GM21786 (cell line): ENCODE measurements around the gene C2CD3.
"Not testable (repeated sequence)": the region's sequence is repeated elsewhere in the genome, so short reads cannot be mapped to it uniquely, and the experiment has no call there.

Source experiments
- ATAC-seq: cut with Tn5 transposase; IDR thresholded peaks from one replicate; pipeline ENCODE4 v1.9.1; 2021; ENCODE audit not compliant: unreplicated experiment

C2CD3 gene

DNA sequence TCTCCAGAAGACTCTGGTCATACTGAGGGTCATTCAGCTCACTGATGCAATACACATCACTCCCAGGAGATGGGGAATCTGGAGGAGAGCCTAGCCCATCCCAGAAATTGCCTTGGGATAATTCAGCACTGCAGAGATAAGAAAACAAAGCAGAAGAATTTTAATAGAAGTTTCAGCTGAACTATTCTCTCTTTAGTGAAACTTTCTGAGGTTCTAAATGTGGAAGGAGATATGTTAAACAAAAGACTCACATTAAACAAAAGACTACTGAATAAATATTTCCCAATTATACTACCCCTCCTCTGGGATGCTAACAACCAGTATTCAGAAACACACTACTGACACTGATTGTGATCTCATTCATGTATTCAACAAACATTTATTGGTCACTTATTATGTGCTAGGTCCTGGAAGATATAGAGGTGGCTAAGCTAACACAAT lies 47.8 kb downstream of the C2CD3 start:
- no peak for ATAC-seq

DNA sequence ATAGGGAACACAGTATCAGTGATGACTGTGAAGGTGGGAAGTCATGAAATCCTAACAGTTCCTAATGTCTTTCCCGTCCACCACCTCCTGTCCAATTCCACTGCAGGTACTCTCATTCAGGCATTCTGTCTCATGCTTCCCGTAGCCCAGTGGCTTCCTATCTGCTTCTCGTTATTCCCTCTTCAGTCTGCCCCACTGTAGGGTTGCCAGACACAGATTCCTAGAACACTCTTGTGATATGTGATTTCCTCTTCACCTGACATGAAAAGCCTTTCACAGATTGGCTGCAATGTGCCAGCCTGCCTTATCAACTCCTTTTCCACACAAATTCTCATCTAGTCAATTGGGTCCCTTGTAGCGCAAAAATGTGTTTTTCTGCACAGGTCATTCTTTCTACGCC lies 49.0 kb downstream of the C2CD3 start:
- no peak for ATAC-seq

DNA sequence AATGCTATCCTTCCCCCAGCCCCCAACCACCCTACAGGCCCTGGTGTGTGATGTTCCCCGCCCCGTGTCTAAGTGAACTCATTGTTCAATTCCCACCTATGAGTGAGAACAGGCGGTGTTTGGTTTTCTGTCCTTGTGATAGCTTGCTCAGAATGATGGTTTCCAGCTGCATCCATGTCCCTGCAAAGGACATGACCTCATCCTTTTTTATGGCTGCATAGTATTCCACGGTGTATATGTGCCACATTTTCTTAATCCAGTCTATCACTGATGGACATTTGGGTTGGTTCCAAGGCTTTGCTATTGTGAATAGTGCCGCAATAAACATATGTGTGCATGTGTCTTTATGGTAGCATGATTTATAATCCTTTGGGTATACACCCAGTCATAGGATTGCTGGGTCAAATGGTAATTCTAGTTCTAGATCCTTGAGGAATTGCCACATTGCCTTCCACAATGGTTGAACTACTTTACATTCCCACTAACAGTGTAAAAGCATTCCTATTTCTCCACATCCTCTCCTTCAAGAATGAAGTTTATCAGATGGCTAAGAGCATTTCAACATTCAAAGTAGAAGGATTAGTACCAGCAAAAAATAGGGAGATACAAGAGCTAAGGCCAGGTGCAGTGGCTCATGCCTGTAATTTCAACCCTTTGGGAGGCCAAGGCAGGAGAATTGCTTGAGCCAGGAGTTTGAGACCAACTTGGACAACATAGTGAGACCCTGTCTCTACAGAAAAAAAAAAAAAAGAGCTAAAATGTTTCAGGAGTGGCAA lies 50.4 kb downstream of the C2CD3 start:
- not testable (repeated sequence) for ATAC-seq

DNA sequence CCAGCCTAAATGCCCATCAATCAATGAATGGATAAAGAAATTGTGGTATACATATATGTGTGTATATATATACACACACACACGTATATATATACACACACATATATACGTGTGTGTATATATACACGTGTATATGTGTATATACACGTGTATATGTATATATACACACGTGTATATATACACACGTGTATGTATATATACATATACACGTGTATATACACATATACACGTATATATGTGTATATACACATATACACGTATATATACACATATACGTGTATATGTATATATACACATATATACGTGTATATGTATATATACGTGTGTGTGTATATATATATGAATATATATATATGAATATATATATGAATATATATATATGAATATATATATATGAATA lies 54.1 kb downstream of the C2CD3 start:
- no peak for ATAC-seq

DNA sequence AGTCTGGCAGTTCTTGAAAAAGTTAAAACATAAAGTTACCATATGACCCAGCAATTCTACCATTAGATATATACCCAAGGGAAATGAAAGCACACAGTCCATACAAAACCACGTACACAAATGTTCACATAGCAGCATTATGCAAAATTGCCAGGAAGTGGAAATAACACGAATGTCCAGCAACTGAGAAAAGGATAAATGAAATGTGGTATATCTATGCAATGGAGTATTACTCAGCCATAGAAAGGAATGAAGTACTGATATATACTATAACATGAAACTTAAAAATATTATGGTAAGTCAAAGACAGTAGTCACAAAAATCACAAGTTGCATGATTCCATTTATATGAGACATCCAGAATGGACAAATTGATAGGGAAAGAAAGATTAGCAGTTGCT lies 57.9 kb downstream of the C2CD3 start:
- ATAC-seq: no peak

DNA sequence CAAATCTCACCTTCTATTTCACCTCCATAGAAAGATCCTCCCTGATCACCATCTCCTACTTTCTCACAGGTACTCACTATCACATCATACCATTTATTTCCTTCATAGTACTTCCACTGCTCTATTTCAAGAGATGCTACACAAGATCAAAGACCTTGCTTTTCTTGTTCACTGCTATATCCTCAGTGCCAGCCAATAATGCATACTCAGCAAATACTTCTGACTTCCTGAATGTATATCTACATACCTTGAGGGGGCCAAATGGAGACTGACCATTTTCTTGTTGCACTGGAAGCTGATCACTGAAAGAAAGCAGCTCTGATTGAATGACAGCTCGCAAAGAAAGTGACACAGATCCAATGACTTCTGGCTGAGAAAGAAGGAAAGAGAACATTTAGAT lies 64.7 kb downstream of the C2CD3 start:
- ATAC-seq: no peak

DNA sequence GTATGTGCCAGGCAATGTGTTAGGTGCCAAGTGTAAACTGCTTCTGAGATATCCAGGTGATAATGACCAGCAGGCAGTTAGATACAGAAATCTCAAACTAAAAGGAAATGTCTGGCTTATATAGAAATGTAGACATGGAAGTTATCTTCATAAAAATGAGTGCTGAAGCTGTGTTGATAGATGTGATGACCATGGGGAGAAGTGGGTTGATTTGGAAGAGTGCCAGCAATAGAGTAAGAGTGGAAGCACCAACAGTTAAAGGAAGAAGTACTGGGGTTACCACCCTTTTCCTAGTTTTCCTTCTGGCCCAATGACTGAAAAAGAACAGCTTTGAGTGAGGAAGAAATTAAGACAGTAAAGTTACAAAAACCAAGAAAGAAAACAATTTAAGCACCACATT lies 68.5 kb downstream of the C2CD3 start:
- no peak for ATAC-seq

DNA sequence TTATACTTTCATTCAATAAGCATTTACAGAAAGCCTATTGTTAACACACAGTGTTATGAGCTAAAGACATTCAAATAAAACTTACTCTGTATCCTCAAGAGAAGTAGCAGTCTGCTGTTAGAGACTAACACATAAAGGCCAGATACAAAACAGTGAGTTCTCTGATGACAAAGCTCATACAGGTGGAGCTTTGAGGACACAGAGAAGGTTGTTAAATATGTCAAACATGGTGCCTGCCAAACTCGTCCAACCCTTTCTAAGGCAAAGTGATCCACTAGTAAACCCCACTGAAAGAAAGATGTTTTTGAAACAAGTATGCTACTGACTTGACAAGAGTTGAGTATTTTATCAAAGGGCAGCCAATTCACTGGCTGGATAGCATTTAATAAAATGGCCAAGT lies 70.1 kb downstream of the C2CD3 start:
- no peak for ATAC-seq

DNA sequence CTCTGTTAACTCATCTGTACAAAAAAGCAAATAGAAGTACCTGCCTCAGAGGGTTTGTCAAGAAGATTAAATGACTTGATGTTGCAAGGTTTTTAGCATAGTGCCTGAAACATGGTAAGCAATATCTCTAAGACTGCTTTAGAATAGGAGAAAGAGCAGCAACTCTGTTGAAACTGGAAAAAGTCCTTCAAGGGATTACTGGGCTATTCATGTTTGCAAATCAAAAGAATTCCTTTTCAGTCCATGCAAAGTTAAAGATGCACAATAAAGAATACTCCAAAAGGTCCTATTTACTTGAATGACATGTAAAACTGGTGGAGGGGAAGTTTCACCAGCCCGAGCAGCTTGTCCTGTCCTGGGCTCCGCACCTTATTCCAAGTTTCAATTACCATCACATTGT lies 70.6 kb downstream of the C2CD3 start:
- ATAC-seq: no peak

DNA sequence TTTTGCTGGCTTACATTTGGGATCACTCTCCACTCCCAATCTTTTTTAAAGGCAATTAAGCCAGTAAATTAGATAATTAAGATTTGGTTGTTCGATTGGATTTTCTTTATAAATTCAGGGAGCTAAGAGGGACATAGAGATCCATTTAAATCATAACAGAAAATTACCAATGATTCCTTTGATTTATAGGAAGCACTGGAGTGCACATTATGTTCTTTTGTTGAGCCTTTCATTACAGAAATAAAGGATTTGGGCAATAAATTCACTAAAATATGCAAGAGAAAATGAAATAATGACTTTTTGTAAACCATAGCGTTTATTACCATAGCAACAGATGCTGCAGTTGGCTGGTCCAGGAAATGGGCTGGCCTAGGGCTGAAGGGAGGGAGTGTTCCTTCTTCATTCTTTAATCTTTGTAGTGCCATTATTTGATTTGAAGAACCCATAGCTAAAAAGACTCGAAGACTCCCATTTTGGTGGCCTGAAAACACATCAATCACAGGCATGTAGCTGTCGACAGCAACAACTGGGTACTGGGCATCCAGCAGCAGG lies 73.0 kb downstream of the C2CD3 start:
- ATAC-seq: no peak

DNA sequence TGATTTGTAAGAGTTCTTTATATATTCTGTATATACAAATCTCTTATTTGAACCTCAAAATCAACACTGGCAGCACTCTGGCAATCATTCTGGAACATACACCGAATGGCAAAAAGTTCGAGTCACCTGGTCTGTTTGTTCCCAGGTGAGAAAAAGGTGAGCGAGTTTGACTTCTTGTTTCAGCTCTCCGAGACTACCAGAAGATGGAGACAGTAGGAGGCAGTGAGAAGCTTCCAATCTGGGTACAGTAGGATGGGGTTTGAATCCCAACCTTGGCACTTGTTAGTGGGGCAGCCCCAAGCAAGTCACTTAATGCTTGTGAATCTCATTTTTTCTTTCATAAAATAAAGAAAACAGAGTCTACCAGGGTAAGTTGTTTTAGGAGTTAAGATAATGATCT lies 76.4 kb downstream of the C2CD3 start:
- no peak for ATAC-seq

DNA sequence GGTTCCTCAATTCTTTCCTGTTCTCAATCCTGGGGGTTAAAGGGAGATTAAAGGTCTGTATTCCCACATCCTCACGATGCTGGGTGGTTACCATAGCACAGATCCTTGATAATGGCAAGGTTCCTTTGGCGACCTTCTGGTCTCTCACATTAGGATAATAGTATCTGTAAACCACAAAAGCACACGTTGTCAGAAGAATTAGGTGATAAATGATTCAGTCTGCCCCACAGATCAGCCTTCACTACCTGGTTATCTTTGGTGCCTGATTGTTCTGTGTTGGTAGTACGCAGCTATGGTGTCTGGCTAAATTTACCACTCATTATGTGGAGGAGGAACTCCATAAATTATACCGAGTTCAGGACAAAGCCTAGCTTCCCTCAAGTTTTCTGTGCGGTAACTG lies 78.4 kb downstream of the C2CD3 start:
- ATAC-seq: no peak

DNA sequence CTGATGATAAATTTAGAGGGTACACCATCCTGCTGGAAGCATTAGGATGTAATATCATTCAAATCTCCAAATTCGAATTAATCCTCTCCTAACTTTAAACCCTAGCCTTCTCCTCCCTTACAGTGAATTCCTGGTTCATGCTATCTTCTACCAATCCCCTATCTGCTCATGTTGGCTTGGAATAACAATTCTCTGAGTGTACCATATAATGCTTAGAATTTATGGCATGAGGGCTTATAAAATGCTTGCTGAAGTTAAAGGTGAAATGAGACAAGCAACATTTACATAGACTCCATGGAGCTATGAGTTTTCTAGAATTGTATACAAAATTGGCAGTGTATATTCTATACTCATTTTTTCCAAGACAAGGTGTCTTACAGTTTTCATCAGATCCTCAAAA lies 79.3 kb downstream of the C2CD3 start:
- no peak for ATAC-seq

DNA sequence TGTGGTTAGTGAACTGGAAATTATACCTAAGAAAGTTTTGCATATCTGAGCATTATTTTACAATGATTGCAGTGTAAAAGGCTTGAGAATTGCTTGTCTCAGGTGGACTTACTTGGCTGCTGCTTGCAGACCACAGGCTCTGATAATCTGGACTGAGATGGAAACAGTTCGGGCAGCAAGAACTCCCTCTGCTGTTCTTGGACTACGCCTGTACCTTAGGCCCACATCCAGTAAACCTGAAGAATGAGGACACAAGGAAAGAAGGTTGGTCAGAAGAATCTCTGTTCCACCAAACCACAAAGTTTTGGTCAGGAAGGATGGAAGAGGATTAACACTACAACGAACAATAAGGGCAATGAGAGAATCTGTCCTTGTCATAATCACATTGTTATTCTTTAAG lies 80.1 kb downstream of the C2CD3 start:
- no peak for ATAC-seq

DNA sequence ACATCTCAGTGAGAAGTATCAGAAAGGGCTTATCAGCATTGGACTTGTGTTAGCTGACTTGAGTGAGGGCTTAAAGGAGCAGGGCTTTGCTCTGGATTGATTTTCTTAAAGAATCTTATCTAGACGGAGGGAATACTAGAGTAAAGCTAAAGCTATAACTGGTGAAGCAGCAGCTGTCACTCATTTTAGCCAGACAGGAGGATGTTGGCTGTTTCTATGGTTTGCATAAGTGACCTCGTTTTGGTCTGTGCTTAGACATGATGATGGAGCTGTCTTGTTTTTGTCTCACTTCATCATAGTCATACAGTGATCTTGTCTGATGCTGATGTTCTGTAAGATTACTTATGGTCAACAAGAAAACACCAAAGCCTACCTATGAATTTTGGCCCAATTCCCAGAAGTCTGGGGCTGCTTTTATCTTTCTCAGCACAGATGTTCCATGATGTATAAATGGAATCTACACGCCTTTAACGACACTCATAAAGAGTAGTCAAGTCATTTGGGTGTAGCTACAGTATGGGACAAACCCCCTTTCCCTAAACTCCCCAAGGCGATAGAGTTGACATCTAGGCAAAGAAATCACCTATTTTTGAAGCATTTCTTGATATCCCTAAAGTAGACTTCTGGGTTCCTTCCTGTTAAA lies 84.4 kb downstream of the C2CD3 start:
- no peak for ATAC-seq

DNA sequence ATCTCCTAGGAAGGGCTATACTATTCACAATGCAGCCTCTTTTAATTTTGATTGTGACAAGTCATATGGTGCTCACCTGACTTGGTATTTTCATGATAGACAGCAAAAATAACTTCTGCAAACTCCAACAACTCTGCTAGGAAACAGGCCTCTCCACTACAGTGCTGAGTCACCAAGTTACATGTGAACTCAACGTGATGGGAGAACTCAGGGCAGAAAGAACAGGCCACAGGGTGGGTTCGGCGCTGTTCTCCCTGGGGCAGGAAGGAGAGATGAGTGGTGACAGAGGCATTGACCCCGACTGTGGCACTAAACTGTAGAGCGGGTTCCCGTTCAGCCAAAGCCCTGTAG lies 85.3 kb downstream of the C2CD3 start:
- no peak for ATAC-seq

DNA sequence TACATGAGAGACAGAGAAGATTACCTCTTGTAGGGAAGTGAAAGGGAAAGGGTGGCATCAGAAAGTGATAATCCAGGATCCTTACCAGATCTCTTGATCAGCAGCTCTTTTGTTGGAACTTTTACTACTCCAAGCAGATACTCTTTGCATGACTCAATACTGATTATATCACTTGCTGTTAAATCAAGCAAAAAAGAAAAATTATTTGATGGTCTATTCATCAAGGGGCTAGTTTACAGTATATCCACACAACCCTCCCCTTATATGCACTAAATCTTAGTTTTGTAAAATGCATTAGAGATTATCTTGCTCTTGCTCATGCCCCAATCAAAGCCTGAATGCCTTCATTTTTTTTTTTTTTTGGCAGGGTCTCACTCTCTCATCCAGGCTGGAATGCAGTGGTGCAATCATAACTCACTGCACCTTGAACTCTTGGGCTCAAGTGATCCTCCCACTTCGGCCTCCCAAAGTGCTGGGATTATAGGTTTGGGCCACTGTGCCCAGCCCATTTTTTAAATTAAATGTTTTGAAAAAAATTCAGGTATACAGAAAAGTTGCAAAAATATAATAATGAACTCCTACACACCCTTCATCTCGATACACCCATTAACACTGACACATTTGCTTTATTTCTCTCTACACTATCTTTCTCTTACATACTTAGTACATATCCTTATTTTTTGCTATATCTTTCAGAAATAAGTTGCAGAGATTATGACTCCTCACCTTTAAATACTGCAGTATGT lies 85.8 kb downstream of the C2CD3 start:
- ATAC-seq: no peak

DNA sequence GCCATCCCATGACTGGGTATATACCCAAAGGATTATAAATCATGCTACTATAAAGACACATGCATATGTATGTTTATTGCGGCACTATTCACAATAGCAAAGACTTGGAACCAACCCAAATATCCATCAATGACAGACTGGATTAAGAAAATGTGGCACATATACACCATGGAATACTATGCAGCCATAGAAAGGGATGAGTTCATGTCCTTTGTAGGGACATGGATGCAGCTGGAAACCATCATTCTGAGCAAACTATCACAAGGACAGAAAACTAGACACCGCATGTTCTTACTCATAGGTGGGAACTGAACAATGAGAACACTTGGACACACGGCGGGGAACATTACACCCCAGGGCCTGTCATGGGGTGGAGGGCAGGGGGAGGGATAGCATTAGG lies 86.9 kb downstream of the C2CD3 start:
- ATAC-seq: not testable (repeated sequence)

DNA sequence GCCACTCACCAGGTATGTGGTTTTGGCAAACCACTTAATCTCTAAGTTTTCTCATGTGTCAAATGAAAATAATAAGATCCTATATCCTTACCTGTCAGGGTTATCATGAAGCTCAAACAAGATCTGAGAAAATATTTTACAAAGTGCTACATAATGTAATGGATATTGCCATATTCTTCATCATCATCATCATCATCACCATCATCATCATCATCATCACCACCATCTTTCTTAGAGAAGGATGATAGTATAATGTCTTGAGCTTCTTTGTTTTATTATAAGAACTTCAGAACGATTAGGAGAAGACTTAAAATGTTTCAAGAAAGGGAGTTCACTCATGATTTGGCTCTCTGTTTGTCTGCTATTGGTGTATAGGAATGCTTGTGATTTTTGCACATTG lies 89.4 kb downstream of the C2CD3 start:
- ATAC-seq: no peak

DNA sequence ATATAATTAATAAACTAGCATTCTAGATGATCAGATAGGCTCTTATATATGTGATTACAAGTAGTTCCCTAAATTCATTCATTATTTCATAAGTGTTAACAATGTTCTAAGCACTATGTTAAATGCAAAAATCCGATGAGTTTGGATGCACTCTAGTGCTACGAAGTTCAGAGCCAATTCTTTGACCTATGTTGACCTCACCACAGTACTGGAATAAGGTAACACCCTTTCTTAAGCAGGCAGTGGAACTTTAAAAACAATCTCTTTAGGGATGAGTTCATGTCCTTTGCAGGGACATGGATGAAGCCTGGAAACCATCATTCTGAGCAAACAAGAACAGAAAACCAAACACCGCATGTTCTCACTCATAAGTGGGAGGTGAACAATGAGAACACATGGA lies 93.6 kb downstream of the C2CD3 start:
- ATAC-seq: no peak

DNA sequence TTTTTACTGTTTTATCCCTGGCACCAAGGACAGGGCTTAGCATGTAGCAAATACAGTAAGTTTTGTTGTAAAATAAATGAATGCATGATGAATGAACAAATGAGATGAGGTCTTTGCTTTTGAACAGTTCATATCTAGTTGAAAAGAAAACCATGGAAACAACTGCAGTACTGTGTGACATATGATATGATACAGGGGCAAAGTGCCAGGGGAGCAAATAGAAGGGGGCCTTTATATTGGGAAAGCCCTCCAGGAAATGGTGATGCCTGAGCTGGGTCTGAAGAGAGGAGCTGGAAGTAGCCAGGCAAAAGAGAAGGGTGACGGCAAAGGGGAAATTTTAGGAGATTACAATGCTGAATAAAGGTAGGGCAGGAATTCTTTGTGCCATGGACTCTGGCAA lies 98.1 kb downstream of the C2CD3 start:
- no peak for ATAC-seq

DNA sequence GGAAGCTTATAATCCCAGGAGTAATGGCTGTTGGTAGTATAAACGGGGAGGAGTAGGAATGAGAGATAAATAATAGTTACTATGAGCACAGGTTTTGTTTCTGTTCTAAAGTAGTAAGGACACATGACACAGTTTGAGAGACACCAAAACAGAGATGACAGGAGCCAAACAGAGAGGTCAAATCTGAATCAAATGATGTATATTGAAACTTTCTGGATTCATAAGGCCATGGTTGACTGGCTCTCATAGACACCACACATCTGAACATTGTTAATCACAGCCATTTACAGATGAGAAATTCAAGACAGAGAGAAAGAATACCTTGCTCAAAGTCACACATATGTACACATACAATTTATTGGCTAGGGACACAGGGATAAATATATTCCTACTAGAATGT lies 98.5 kb downstream of the C2CD3 start:
- ATAC-seq: no peak
